ENCODE data around the gene C14orf180. TPM values are rescaled to one million over a fixed set of nuclear protein-coding genes. Genes with fewer than 3 reads are reported as not detected.

Gene C14orf180
- total RNA-seq, 2 donors from 2014 or later: not detected

- Mint-ChIP-seq H3K27me3 (peaks cover 61% of the 10 kb centered on the region), H3K27ac (no peak overlapping the region), H3K4me3 (no peak overlapping the region), H3K4me1 (peaks cover 3% of the 10 kb centered on the region), H3K36me3 (ENCODE audit: low read depth) (peaks cover 3% of the 10 kb centered on the region)
- ATAC-seq (no peak), DNase-seq (no peak)
- H3K9me3 ChIP-seq (ENCODE audit: control insufficient read depth, low read length, poor library complexity, severe bottlenecking): no peaks in the 10 kb centered on the region
These were observed 32.8 kb upstream of the C14orf180 start for GRCh38 chr14:104546591-104547309.

- peaks cover 3% of the 10 kb centered on the region for H3K4me1 Mint-ChIP-seq
- peaks cover 55% of the 10 kb centered on the region for H3K27me3 Mint-ChIP-seq
- H3K36me3 Mint-ChIP-seq (ENCODE audit: low read depth): peaks cover 3% of the 10 kb centered on the region
- no peak for ATAC-seq
- H3K27ac Mint-ChIP-seq: no peak overlapping the region
- H3K4me3 Mint-ChIP-seq: no peak overlapping the region
- no peak for DNase-seq
- H3K9me3 ChIP-seq (ENCODE audit: control insufficient read depth, low read length, poor library complexity, severe bottlenecking): no peaks in the 10 kb centered on the region
These were observed 32.1 kb upstream of the C14orf180 start for GRCh38 chr14:104547310-104547997.

GRCh38 chr14:104547998-104548700 lies 31.4 kb upstream of the C14orf180 start:
- DNase-seq: no peak
- Mint-ChIP-seq H3K27ac (no peak overlapping the region), H3K4me3 (no peak overlapping the region), H3K4me1 (peaks cover 3% of the 10 kb centered on the region), H3K27me3 (peaks cover 55% of the 10 kb centered on the region), H3K36me3 (ENCODE audit: low read depth) (peaks cover 3% of the 10 kb centered on the region)
- no peaks in the 10 kb centered on the region for H3K9me3 ChIP-seq (ENCODE audit: control insufficient read depth, low read length, poor library complexity, severe bottlenecking)
- no peak for ATAC-seq

GRCh38 chr14:104548802-104549535 lies 30.6 kb upstream of the C14orf180 start:
- no peak overlapping the region for H3K4me3 Mint-ChIP-seq
- H3K9me3 ChIP-seq (ENCODE audit: control insufficient read depth, low read length, poor library complexity, severe bottlenecking): no peaks in the 10 kb centered on the region
- no peak for DNase-seq
- ATAC-seq: no peak
- peaks cover 3% of the 10 kb centered on the region for H3K36me3 Mint-ChIP-seq (ENCODE audit: low read depth)
- no peak overlapping the region for H3K27ac Mint-ChIP-seq
- peaks cover 55% of the 10 kb centered on the region for H3K27me3 Mint-ChIP-seq
- peaks cover 3% of the 10 kb centered on the region for H3K4me1 Mint-ChIP-seq

GRCh38 chr14:104549536-104550339 lies 29.8 kb upstream of the C14orf180 start:
- Mint-ChIP-seq H3K27me3 (peaks cover 47% of the 10 kb centered on the region), H3K4me1 (peaks cover 1% of the 10 kb centered on the region), H3K36me3 (ENCODE audit: low read depth) (peaks cover 1% of the 10 kb centered on the region), H3K27ac (no peak overlapping the region), H3K4me3 (no peak overlapping the region)
- no peak for ATAC-seq
- no peak for DNase-seq
- no peaks in the 10 kb centered on the region for H3K9me3 ChIP-seq (ENCODE audit: control insufficient read depth, low read length, poor library complexity, severe bottlenecking)

GRCh38 chr14:104550340-104550860 lies 29.2 kb upstream of the C14orf180 start:
- Mint-ChIP-seq H3K36me3 (ENCODE audit: low read depth) (no peaks in the 10 kb centered on the region), H3K4me3 (no peak overlapping the region), H3K27ac (no peak overlapping the region), H3K4me1 (no peaks in the 10 kb centered on the region), H3K27me3 (peaks cover 43% of the 10 kb centered on the region)
- no peak for ATAC-seq
- DNase-seq: no peak
- no peaks in the 10 kb centered on the region for H3K9me3 ChIP-seq (ENCODE audit: control insufficient read depth, low read length, poor library complexity, severe bottlenecking)

GRCh38 chr14:104550861-104551728 lies 28.5 kb upstream of the C14orf180 start:
- Mint-ChIP-seq H3K4me3 (no peak overlapping the region), H3K27me3 (peaks cover 43% of the 10 kb centered on the region), H3K27ac (no peak overlapping the region), H3K36me3 (ENCODE audit: low read depth) (no peaks in the 10 kb centered on the region), H3K4me1 (no peaks in the 10 kb centered on the region)
- DNase-seq: peak in 1 of 3 donors; percentile 1
- no peak for ATAC-seq
- H3K9me3 ChIP-seq (ENCODE audit: control insufficient read depth, low read length, poor library complexity, severe bottlenecking): no peaks in the 10 kb centered on the region

- ATAC-seq (no peak), DNase-seq (peak in 2 of 3 donors; percentile 3)
- no peak overlapping the region for H3K27ac Mint-ChIP-seq
- H3K4me1 Mint-ChIP-seq: no peaks in the 10 kb centered on the region
- H3K9me3 ChIP-seq (ENCODE audit: control insufficient read depth, low read length, poor library complexity, severe bottlenecking): no peaks in the 10 kb centered on the region
- H3K4me3 Mint-ChIP-seq: no peak overlapping the region
- no peaks in the 10 kb centered on the region for H3K36me3 Mint-ChIP-seq (ENCODE audit: low read depth)
- H3K27me3 Mint-ChIP-seq: peaks cover 38% of the 10 kb centered on the region
These were observed 27.5 kb upstream of the C14orf180 start for GRCh38 chr14:104551851-104552737.

GRCh38 chr14:104552738-104553125 lies 26.8 kb upstream of the C14orf180 start:
- no peaks in the 10 kb centered on the region for H3K9me3 ChIP-seq (ENCODE audit: control insufficient read depth, low read length, poor library complexity, severe bottlenecking)
- H3K4me1 Mint-ChIP-seq: no peaks in the 10 kb centered on the region
- no peak overlapping the region for H3K27ac Mint-ChIP-seq
- no peak overlapping the region for H3K4me3 Mint-ChIP-seq
- no peak for ATAC-seq
- DNase-seq: no peak
- peaks cover 39% of the 10 kb centered on the region for H3K27me3 Mint-ChIP-seq
- H3K36me3 Mint-ChIP-seq (ENCODE audit: low read depth): no peaks in the 10 kb centered on the region

- no peak for ATAC-seq
These were observed 26.1 kb upstream of the C14orf180 start for GRCh38 chr14:104553166-104554087.

More at GRCh38 chr14:104553166-104554087, 26.1 kb upstream of the C14orf180 start:
- no peaks in the 10 kb centered on the region for H3K36me3 Mint-ChIP-seq (ENCODE audit: low read depth)
- DNase-seq: peak in 1 of 3 donors; percentile 2
- no peak overlapping the region for H3K27ac Mint-ChIP-seq
- H3K4me1 Mint-ChIP-seq: no peaks in the 10 kb centered on the region
- no peaks in the 10 kb centered on the region for H3K9me3 ChIP-seq (ENCODE audit: control insufficient read depth, low read length, poor library complexity, severe bottlenecking)
- peaks cover 39% of the 10 kb centered on the region for H3K27me3 Mint-ChIP-seq
- no peak overlapping the region for H3K4me3 Mint-ChIP-seq

All from T-helper 17 cell (primary cell).